Suppressor macrophage treated with lipopolysaccharide for 1 hour (primary cell): ENCODE results near the gene OR52K2.
"Not testable (repeated sequence)": the region's sequence is repeated elsewhere in the genome, so short reads cannot be mapped to it uniquely, and the experiment has no call there.

Source experiments
- DNase-seq, 3 donors: peaks; one replicate each; pipeline ENCODE4 v3.0.0-alpha.2; 2020 to 2022

OR52K2 gene

DNA sequence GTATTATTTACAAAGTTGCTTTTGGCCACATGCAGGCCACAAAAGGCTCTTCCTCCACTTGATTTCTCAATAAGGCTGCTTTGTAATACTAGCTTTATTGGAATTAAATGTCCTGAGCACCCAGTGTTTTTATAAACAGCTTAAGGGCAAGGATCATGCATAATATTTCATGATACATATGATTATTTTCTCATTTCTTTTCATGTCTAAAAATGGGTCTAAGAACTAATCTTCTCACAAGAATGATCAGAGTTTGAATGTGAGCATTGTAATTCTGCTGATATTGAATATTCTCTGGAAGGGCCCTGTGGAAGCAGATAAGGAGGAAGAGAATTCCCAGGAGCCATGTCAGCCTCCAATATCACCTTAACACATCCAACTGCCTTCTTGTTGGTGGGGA is at the start of gene OR52K2:
OR52K2 (plus strand) TSS at position 301 of the 400 bp plus-strand sequence; CDS start at position 346, 45 bp downstream.
- DNase-seq: no peak

DNA sequence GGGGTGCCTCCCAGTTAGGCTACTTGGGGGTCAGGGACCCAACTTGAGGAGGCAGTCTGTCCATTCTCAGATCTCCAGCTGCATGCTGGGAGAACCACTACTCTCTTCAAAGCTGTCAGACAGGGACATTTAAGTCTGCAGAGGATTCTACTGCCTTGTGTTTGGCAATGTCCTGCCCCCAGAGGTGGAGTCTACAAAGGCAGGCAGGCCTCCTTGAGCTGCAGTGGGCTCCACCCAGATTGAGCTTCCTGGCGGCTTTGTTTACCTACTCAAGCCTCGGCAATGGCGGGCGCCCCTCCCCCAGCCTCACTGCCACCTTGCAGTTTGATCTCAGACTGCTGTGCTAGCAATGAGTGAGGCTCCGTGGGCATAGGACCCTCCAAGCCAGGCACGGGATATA is 42.9 kb upstream of the OR52K2 start:
- DNase-seq: not testable (repeated sequence)

DNA sequence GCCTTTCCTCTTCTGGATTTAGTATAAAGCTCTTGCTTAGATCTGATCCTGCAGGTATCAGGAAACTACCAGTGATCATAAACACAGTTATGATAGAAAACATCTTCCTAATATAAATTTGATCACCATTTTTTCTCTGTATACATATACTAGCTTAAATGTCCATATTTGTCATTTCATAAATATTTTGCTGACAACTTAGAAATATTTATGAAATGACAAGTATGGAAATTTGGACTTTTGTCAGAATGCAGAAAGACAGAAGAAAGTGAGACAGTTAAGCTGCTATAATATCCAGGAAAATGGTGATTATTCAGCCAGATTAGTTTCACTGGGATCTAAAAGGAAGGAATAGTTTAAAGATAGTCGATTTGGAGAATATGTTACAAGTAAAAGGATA is 32.8 kb upstream of the OR52K2 start:
- no peak for DNase-seq

DNA sequence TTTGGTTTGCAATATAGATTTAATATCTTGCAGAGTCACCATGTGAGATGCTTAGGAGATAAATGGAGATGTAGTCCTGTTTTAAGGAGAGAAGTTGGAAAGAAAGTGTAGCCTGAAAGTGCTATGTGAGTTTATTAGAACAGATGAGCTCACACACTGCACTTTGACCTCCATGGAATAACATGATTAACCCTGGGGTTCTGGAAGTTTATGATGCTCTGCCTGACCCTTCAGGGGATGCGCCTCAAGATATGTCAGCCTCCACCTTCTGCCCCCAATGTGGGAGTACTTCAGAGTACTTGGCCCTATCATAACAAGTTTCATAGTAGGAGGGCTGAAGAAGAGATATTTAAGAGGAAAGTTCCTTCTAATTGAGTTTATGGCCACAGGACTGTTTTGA is 32.3 kb upstream of the OR52K2 start:
- no peak for DNase-seq

DNA sequence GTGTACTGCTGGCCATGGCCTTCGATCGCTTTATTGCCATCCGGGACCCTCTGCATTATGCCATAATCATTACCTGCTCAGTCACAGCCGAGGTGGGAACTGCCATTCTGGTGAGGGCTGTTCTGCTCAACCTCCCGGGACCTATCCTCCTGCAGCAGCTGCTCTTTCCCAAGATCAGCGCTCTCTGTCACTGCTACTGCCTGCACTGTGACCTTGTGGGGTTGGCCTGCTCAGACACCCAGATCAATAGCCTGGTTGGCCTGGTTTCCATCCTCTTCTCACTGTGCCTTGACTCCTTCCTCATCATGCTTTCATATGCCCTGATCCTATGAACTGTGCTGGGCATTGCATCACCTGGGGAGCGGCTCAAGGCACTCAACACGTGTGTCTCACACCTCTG is 30.7 kb upstream of the OR52K2 start:
- DNase-seq: no peak

DNA sequence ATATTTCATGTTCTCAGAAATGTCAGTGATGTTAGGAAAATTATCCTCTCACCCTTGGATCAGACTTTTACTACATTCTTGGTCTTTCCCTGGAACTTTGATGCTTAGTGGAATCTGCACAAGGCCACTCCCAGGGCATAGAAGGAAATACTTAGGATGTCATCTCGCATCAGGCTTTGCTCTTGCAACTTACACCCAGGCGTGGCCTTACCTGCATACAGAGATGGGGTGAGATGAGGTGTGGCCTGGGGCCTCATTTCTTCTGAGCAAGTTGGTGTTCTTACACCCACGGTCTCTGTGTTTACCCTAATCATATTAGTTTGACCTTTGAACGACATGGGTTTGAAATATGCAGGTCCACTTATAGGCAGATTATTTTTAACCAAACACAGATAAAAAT is 19.0 kb upstream of the OR52K2 start:
- DNase-seq: no peak

DNA sequence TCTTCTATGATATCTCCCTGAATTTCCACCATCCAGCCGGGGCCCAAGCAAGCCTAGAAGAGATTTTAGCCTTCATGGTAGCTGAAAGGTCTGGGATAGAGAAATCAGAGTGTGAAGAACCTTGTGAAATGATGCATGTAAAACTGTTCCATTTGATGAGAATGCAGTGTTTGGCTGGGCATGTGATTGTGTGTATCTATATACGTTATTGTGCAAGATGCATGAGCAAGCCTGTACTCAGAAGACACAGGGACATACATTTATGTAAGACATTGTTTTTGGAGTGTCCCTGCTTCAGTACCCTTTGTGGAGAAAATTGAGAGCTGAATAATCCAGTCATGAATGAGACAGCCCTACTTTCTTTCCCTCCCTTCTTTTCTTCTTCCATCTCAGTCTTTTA is 15.2 kb upstream of the OR52K2 start:
- DNase-seq: peak; percentile 58 to 78 (median 77)

DNA sequence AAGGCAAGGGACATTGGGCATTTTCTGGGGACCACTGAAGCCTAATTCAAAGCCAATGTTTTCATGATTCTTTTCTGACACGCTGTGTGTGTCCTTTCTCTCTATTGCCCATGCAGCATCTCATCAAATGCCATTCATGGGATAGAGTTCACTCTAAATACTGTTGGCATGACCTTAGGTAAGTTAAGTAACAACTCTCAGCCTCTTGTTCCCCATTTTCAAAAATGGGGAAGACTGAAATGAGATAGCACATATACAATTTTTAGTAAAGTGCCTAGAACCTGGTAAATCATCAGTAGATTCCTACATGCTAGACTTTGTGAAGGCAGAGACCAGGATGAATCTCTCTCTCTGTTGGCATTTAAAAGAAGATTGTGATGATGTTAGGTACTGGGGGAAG is 12.7 kb upstream of the OR52K2 start:
- peak in 2 of 3 donors; percentile 29 to 33 for DNase-seq

DNA sequence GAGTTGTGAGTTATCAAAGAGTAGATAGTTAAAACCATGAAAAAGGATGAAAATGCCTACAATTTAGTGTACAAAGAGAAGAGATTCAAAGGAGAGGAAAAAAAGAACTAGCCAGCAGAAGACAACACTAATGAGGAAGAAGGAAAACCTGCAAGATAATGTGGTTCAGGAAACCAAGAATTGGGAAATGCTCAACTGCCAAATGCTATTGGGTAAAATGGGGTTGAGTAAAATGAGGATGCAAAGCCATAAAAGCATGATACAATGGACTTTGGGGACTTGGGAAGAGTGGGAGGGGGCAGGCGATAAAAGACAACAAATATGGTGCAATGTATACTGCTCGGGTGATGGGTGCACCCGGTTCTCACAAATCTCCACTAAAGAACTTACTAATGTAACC is 7.6 kb upstream of the OR52K2 start:
- DNase-seq: peak; percentile 51 to 69 (median 67)

DNA sequence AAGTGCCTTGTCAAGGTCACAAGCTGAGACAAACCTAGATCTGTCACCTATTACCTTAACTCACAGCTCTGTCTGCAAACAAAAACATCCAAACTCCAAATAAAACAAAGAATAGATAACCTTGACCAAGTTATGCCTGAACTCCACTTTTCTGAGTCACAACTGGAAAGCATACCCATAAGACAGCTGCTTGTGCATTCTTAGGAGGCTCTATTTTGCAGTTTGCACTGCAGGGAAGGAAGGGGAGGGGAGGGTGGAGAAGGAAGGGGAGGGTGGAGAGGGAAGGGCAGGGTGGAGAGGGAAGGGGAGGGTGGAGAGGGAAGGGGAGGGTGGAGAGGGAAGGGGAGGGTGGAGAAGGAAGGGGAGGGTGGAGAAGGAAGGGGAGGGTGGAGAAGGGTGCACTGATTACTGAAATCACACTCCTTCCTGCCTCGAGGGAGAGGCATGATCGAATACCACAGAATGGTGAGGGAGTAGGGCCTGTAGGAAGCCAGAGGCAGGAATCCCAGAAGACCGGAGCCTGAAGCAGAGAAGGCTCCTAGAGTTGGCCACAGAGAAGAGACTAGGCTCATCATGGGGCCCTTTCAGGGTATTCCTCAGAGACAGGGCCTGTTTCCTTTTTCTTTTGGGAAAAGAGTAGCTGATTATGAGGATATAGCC is 5.7 kb upstream of the OR52K2 start:
- no peak for DNase-seq

DNA sequence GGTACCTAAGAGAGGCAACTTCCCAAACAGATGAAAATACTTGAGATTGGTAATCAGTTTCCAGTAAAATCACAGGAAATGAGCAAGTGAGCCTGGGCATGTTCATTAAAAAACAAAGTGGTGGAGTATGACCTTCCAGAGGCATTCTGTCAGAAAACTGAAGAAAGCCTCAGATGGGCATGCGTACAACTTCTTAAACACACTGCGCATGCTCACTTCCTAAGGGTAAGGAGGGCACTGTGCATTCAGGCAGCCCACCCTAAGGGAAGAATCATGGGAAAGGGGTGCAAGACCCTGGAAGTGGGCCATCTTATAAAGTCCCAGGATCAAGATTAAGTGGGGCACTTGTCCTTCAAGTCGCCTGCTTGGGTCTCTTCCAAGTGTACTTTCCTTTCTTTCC is 4.0 kb downstream of the OR52K2 start:
- no peak for DNase-seq

DNA sequence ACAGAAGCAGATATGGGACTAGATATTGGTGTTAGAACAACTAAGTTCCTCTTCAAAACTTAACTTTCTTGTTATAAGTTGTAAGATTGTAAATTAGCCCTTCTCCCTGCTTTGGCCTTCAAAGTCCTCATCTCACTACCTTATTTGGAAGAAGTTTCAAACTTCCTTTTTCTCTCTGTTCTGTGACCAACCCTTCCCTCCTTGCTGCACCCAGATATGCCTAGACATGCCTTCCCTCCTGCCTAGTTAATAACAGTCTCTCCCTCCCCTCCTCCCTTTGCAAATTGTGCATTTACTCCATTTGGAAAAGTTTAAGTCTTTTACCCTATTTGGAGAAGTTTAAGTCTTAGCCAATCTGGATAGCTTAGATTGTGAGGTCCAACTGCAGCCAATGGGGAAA is 4.9 kb downstream of the OR52K2 start:
- no peak for DNase-seq

DNA sequence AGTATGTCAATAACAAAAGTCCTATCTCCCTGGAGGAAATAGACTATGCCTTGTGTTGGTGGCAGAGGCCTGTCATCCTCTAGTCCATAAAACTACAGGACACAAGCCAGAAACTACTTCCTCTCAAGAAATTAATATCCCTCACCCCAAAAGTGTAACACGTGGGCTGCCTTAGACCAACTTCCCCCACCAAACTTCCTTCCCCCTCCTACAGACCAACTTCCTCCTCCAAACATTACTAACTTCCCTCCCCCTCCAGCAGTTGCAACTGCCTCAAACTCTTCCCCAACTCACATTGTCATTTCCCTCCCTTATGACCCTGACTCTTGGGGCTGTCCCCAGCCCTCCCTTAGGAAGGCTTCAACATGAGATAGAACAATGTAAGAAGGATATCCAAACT is 6.3 kb downstream of the OR52K2 start:
- peak; percentile 90 to 96 (median 95) for DNase-seq

DNA sequence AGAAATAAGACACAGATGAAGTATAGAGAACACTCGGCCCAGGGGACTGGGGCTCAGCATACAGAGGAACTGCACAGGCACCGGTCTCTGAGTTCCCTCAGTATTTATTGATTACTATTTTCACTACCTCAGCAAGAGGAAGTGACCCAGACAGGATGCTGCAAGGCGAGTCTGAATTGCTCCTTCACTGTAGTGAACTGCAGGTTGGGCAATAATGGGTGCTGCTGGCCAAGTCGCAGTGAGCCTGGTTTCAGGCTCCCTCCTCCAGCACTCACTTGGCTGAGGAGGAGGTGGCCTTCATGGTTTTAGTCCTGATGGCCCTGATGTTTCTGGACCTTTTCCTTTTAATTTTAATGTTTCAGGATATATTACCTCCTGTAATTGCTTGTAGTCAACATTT is 10.4 kb downstream of the OR52K2 start:
- DNase-seq: peak; percentile 51 to 52 (median 51)

DNA sequence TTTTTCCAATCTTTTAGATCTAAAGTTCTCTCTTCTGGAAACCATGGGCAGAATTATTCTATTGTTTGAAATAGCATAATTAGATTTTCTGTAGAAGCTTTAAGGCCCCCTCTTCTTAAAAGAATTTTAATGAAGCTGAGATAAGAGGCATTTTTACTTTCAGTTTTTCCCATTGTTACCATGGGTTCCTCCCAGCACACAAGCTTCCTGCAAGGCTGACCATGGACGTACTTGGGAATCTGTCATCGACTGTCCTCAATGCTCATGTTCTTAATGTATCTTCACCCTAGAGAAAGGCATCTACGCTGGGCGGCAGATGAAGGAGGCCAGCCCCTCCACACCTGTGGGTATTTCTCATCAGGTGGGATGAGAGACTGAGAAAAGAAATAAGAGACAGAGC is 11.1 kb downstream of the OR52K2 start:
- DNase-seq: no peak

DNA sequence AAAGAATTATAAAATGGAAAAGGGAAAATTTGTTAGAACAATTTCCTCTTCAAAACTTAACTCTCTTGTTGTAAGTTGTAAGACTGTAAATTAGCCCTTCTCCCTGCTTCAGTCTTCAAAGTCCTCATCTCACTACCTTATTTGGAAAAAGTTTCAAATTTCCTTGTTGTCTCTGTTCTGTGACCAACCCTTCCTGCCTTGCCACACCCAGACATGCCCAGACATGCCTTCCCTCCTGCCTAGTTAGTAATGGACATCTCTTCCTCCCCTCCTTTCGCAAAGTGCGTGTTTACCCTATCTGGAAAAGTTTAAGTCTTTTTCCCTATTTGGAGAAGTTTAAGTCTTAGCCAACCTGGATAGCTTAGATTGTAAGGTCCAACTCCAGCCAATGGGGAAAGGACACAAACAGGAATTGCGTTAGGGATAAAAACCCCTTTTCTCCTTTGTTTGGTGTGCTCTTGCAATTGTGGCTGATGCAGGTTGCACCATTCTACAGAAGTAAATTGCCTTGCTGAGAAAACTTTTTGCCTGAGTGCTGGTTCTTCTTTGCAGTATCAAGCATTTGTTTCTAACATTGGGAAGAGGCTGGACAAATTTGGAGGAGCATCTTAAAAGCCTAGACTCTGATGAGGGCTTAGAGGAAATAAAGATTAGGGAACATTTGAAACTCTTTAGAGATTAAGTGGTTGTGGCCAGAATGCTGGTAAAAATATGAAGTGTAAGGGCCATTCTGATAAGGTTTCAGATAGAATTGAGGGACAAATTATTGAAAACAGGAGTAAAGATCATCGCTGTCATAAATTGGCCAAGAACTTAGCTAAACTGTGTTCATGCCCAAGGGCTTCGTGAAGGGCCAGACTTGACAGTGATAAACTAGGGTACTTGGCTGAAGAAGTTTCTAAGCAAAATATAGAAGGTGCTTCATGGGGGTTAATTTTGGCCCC is 15.4 kb downstream of the OR52K2 start:
- no peak for DNase-seq

DNA sequence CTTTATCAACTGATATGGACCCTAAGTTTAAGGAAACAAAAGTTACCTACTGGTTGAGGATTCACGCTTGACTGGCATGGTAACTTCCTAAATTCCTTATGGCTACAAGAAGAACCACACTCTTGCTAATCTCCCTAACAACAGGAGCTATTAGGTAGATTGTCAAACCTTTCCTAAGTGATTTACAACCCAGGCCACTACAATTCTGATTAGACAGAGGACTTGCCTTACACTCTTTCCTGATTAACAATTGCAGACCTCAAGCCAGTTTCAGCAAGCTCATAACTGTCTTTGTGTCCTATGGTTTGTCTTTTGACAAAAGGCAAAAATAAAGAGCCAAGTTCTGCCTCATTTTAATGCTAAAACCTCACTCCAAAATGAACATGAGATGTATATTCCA is 16.3 kb downstream of the OR52K2 start:
- DNase-seq: no peak

DNA sequence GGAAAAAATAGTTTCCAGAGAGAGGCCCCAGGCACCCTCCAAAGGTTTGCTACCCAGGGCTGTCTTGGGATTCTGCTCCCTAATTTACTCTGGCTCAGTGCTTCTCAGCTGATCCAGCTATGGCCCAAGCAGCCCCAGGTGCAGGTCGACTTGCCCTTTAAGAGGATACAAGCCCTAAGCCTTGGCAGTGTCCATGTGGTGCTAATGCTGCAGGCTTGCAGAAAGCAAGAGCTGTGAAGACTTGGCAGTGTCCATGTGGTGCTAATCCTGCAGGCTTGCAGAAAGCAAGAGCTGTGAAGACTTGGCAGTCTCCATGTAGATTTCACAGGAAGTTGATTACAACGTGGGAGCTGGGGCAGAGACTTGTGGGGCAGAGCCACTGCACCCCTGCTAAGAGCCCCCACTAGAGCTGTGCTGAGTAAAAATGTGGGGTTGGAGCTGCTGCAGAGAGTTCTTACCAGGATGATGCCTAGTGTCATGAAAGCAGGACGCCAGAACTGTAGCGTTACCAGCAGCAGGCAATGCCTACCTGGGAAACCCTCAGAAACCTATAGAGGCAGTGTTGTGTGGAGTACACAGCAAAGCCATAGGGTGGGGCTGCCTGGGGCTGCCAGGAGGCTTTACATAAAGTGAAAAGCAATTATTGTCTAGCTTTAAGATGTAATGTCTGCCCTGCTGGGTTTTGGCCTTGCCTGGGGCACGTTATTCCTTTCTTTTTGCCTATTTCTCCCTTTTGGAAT is 17.2 kb downstream of the OR52K2 start:
- DNase-seq: no peak

DNA sequence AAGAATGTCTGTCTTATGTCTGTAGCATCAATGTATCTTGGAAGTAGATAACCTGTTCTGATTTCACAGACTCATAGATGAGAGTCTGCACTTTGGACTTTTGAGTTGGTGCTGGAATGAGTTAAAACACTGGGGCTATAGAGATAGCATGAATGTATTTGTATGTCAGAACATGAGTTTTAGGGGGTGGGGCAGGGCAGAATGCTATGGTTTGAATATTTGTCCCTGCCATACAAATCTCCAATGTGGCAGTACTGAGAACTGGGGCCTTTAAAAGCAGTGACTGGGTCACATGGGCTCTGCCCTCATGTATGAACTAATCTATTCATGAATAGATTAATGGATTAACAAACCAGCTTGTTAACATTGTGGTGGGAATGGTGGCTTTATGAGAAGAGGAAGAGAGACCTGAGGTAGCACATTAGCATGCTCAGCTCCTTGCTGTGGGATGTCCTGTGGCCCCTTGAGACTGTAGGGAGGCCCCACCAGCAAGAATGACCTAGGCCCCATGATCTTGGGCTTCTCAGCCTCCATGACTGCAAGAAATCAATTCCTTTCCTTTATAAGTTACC is 17.9 kb downstream of the OR52K2 start:
- no peak for DNase-seq

DNA sequence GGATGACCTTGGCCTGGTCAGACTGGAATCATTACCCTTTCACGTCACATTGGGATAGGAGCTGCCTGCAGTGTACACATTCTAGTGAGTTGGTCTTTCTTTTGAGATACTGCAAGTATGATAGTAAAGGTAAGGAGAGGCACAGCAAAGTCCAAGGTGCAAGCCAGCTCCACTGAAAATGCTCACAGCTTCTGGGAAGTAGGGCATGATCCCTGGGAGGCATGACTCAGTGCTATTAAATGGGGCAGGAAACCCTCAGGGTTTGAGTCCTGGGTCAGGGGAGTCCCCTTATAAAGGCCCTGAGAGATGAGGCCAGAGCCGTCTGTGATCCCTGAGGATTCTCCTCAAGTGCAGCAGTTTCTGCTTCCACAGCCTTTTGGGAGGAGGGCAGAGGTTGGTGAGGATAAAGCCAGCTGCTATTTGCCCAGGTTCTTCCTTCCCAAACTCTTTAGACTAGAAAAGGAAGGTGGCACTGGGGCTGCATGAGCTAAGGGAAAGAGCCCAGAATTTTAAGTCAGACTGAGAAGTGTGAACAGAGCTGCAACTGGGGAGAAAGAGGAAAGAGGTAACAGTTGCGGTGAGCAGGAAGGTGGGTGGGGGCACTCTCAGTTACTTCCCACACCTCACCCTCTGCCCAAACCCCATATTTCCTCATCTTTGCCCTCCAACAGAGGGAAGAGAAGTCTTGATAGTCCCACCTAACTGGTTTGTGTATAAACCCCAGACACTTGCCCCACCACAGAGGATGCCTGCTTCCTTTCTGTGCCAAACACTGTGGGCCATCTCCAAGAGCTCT is 18.9 kb downstream of the OR52K2 start:
- peak; percentile 49 to 53 (median 52) for DNase-seq

DNA sequence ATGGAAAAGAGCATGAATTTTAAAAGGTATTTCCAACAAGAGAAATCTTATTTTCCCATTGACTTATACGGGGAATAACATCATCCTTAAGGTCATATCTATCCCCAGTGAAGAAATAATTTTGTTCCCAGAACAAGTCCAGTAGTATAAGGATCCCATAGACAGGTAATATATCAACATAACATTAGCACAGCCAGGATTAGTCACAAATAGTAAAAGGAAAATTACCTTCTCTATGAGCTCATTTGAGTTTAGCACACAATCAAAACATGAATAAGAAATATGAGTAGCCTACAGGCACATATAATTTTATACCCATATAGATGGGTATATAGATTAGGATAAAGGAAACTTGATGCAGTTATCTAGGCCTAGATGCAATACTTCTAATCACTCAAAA is 30.5 kb downstream of the OR52K2 start:
- DNase-seq: no peak

DNA sequence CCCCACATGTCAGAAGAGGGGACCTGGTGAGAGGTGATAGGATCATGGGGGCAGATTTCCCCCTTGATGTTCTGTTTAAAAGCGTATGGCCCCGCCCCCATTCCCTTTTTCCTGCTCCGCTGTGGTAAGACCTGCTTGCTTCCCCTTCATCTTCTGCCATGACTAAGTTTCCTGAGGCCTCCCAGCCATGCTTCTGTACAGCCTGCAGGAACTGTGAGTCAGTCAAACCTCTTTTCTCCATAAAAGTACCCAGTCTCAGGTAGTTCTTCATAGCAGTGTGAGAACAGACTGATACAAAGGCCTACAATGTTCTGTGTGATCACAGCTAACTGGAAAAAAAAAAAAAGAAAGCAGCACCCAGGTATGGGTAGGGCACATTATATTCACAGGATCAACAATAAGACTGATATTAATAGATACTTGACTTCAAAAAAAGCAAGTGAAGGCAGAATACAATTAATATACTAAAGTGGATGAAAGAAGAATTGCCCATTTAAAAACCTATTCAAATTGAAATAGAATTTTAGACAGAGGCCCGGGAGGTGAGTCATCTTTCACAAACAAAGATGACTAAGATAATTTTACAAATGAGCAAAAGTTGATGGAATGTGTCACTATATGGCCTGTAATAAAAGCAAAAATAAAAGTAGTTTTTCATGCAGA is 31.6 kb downstream of the OR52K2 start:
- DNase-seq: peak; percentile 58 to 77 (median 67)
